A549 (cell line): ENCODE data around the gene RASGRF1.

Experiments used
- CBX2 ChIP-seq: fragments of 200-600 bp; sonication (generic); IDR thresholded peaks from 2 replicates; pipeline ENCODE4 v1.6.1; 2016; ENCODE audit warnings: low read depth, mild to moderate bottlenecking, borderline replicate concordance
- CEBPB ChIP-seq, 2 experiments: fragments of >200 bp in 1 of 2; sonication (Bioruptor Twin) in 1 of 2; formaldehyde crosslinking in 1 of 2; IDR thresholded peaks; 2 replicates each; pipeline ENCODE4 v1.6.1; 2012 to 2016
- EP300 ChIP-seq, 2 experiments: fragments of >200 bp; sonication (Bioruptor Twin); formaldehyde crosslinking; IDR thresholded peaks; 2 replicates in 1 of 2; 3 replicates in 1 of 2; pipeline ENCODE4 v1.6.1; 2016 to 2017
- FOSL2 ChIP-seq, 2 experiments: fragments of 450-650 bp in 1 of 2; fragments of >200 bp in 1 of 2; sonication (Bioruptor Twin) in 1 of 2; formaldehyde crosslinking; IDR thresholded peaks; 2 replicates each; pipeline versions ENCODE4 v1.5.0 to v1.6.1; 2016 to 2020; ENCODE audit warnings: mild to moderate bottlenecking in 1 of 2, moderate library complexity in 1 of 2
- FOXS1 ChIP-seq: fragments of 250-450 bp; sonication (Bioruptor Pico); IDR thresholded peaks from 2 replicates; pipeline ENCODE4 v1.5.0; 2020; ENCODE audit warnings: mild to moderate bottlenecking, moderate library complexity
- HDAC2 ChIP-seq: fragments of 200-600 bp; sonication (generic); IDR thresholded peaks from 2 replicates; pipeline ENCODE4 v1.6.1; 2016
- PHF8 ChIP-seq: fragments of 200-600 bp; sonication (generic); IDR thresholded peaks from 2 replicates; pipeline ENCODE4 v1.6.1; 2016; ENCODE audit warnings: low read depth, mild to moderate bottlenecking, antibody characterized with exemption, moderate library complexity, borderline replicate concordance
- POLR2A ChIP-seq: IDR thresholded peaks from 2 replicates; pipeline ENCODE4 v1.6.1; 2012; ENCODE audit warnings: mild to moderate bottlenecking, low read length
- RAD21 ChIP-seq, 2 experiments: fragments of >200 bp in 1 of 2; sonication (Bioruptor Twin) in 1 of 2; formaldehyde crosslinking in 1 of 2; IDR thresholded peaks in 1 of 2; conservative IDR thresholded peaks in 1 of 2; 2 replicates in 1 of 2; 3 replicates in 1 of 2; pipeline ENCODE4 v1.6.1; 2012 to 2018; ENCODE audit warnings: inconsistent platforms in 1 of 2
- ZFP36 ChIP-seq: fragments of 450-650 bp; IDR thresholded peaks from 2 replicates; pipeline ENCODE4 v1.6.1; 2014; ENCODE audit warnings: borderline replicate concordance; ENCODE audit not compliant: partially characterized antibody
- TF ChIP-seq, protein P1 (sequence below): fragments of >200 bp; sonication (Bioruptor Twin); formaldehyde crosslinking; IDR thresholded peaks from 3 replicates; pipeline ENCODE4 v1.5.1; 2016
- TF ChIP-seq, protein P2 (sequence below): fragments of 200-600 bp; sonication (generic); IDR thresholded peaks from 2 replicates; pipeline ENCODE4 v1.6.1; 2016; ENCODE audit warnings: antibody characterized with exemption, mild to moderate bottlenecking, moderate library complexity
- TF ChIP-seq, protein P3 (sequence below): IDR thresholded peaks from 2 replicates; pipeline ENCODE4 v1.6.1; 2012

DNA sequence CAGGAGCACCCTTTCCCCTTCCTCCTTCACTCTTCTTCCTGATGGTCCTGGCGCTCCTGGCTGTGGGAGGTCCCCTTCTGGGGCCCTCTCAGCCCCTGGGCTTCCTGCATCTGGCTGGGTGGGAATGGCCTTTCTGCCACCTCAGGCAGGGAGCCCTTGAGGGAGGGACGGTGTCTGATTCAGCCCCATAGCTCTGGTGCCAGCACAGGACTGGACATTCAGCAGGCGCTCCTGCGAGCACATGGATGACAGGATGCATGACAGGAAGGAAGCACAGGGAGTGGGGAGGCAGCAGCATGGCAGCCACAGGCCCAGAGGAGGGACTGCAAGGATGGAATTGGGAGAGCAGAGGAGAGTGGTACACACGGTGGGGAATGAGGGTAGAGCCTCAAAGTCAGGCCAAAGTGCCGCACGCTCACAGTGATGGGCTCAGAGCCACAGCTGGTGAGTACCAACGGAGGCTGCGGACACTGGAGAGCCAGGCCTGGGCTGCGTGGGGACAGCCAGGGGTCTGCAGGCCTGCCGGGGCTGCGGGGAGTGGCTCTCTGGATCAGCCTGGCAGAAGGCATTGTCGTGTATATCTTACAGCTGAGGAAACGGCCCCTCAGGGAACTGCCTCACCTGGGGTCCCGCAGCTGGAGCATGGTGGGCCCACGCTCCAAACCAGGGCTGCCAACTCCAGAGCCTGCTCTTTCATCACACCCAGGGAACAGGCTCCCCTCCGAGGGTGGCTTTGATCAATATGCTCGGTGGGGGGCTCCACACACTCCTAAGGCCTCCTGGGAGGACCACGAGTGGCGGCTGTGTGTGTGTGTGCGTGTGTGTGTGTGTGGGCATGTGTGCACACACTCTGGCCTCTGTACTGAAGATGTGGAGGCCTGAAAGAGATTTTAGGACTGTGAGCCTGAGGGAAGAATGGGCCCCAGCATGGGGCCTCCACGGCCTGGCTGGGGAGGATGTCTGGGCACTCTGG, 94.4 kb downstream of the RASGRF1 start:
- TF ChIP-seq FOSL2 (IDR thresholded peaks at IDR 0.05) (no peak), FOSL2 (CRISPR knock-in tag; IDR thresholded peaks at IDR 0.05) (no peak), CEBPB (IDR thresholded peaks at IDR 0.05) (no peak), PHF8 (no peak), HDAC2 (no peak), ZFP36 (no peak), POLR2A (no peak), CBX2 (no peak), EP300 (IDR thresholded peaks at IDR 0.05) (no peak), RAD21 (conservative IDR thresholded peaks at IDR 0.05 in 1 of 2, IDR thresholded peaks at IDR 0.05 in 1 of 2) (no peak), FOXS1 (CRISPR knock-in tag) (no peak)
- TF ChIP-seq, protein P1, sequence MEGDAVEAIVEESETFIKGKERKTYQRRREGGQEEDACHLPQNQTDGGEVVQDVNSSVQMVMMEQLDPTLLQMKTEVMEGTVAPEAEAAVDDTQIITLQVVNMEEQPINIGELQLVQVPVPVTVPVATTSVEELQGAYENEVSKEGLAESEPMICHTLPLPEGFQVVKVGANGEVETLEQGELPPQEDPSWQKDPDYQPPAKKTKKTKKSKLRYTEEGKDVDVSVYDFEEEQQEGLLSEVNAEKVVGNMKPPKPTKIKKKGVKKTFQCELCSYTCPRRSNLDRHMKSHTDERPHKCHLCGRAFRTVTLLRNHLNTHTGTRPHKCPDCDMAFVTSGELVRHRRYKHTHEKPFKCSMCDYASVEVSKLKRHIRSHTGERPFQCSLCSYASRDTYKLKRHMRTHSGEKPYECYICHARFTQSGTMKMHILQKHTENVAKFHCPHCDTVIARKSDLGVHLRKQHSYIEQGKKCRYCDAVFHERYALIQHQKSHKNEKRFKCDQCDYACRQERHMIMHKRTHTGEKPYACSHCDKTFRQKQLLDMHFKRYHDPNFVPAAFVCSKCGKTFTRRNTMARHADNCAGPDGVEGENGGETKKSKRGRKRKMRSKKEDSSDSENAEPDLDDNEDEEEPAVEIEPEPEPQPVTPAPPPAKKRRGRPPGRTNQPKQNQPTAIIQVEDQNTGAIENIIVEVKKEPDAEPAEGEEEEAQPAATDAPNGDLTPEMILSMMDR, result no peak
- TF ChIP-seq, protein P2, sequence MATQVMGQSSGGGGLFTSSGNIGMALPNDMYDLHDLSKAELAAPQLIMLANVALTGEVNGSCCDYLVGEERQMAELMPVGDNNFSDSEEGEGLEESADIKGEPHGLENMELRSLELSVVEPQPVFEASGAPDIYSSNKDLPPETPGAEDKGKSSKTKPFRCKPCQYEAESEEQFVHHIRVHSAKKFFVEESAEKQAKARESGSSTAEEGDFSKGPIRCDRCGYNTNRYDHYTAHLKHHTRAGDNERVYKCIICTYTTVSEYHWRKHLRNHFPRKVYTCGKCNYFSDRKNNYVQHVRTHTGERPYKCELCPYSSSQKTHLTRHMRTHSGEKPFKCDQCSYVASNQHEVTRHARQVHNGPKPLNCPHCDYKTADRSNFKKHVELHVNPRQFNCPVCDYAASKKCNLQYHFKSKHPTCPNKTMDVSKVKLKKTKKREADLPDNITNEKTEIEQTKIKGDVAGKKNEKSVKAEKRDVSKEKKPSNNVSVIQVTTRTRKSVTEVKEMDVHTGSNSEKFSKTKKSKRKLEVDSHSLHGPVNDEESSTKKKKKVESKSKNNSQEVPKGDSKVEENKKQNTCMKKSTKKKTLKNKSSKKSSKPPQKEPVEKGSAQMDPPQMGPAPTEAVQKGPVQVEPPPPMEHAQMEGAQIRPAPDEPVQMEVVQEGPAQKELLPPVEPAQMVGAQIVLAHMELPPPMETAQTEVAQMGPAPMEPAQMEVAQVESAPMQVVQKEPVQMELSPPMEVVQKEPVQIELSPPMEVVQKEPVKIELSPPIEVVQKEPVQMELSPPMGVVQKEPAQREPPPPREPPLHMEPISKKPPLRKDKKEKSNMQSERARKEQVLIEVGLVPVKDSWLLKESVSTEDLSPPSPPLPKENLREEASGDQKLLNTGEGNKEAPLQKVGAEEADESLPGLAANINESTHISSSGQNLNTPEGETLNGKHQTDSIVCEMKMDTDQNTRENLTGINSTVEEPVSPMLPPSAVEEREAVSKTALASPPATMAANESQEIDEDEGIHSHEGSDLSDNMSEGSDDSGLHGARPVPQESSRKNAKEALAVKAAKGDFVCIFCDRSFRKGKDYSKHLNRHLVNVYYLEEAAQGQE, result no peak
- TF ChIP-seq, protein P3, sequence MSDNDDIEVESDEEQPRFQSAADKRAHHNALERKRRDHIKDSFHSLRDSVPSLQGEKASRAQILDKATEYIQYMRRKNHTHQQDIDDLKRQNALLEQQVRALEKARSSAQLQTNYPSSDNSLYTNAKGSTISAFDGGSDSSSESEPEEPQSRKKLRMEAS, result no peak
